B cell (primary cell): ENCODE results near the gene SH3RF1. TPM values are rescaled to one million over a fixed set of nuclear protein-coding genes. Genes with fewer than 3 reads are reported as not detected.

Experiments
- ATAC-seq: fragments of 200-7000 bp; cut with Tn5 transposase; one replicate; pipeline ENCODE4 v1.10.0; 2021; ENCODE audit warnings: low read depth, mild to moderate bottlenecking, moderate number of reproducible peaks, moderate library complexity
- CTCF ChIA-PET: fragments of 350-600 bp; sonication (Branson Sonifier 250); formaldehyde crosslinking; loops from one replicate; lab custom pipeline; 2021; ENCODE audit warnings: antibody characterized with exemption, inconsistent platforms; lab: Charles Lee
- POLR2A ChIA-PET: fragments of 350-600 bp; sonication (Branson Sonifier 250); formaldehyde crosslinking; loops from one replicate; lab custom pipeline; 2021; ENCODE audit warnings: antibody characterized with exemption; lab: Charles Lee
- DNase-seq: peaks from one replicate; pipeline ENCODE4 v3.0.0; 2013
- H2AFZ ChIP-seq: 2 replicates; pipeline ENCODE4 v1.6.1; 2012; ENCODE audit warnings: mild to moderate bottlenecking, low read depth, low read length; ENCODE audit not compliant: insufficient read depth, poor library complexity, severe bottlenecking
- H3K27ac ChIP-seq, 2 donors: 1 replicate in 1 of 2; 2 replicates in 1 of 2; pipeline ENCODE4 v1.5.1; 2012 to 2013; ENCODE audit warnings: low read length in 2 of 2, mild to moderate bottlenecking in 2 of 2, moderate library complexity in 1 of 2
- H3K27me3 ChIP-seq, 4 experiments: fragments of 200-600 bp in 1 of 4; sonication (generic) in 1 of 4; replicated peaks in 1 of 4; 1 replicate in 2 of 4; 2 replicates in 2 of 4; pipeline versions ENCODE4 v1.6.1 to v1.7.0; 2013 to 2016; ENCODE audit warnings: low read length in 3 of 4, mild to moderate bottlenecking in 2 of 4, mixed read lengths in 1 of 4, moderate library complexity in 1 of 4; ENCODE audit not compliant: insufficient read depth in 4 of 4, control insufficient read depth in 3 of 4; ENCODE audit errors: control extremely low read depth in 1 of 4
- H3K36me3 ChIP-seq, 2 experiments: replicated peaks in 1 of 2; 1 replicate in 1 of 2; 2 replicates in 1 of 2; pipeline versions ENCODE4 v1.6.1 to v1.7.1; 2013; ENCODE audit warnings: low read length in 1 of 2; ENCODE audit not compliant: insufficient read depth in 2 of 2, control insufficient read depth in 1 of 2; ENCODE audit errors: control extremely low read depth in 1 of 2, extremely low read depth in 1 of 2
- H3K4me1 ChIP-seq, 2 donors: fragments of 200-600 bp in 1 of 2; sonication (generic) in 1 of 2; 1 replicate in 1 of 2; 2 replicates in 1 of 2; pipeline versions ENCODE4 v1.5.1 to v1.6.1; 2013 to 2017; ENCODE audit warnings: low read length in 2 of 2; ENCODE audit not compliant: control insufficient read depth in 2 of 2, insufficient read depth in 2 of 2
- H3K4me2 ChIP-seq: replicated peaks from 2 replicates; pipeline ENCODE3; 2012; ENCODE audit warnings: mild to moderate bottlenecking, low read depth, low read length; ENCODE audit not compliant: poor library complexity, severe bottlenecking
- H3K4me3 ChIP-seq, 5 experiments: fragments of 200-600 bp in 1 of 5; sonication (generic) in 1 of 5; 1 replicate in 3 of 5; 2 replicates in 2 of 5; pipeline versions ENCODE4 v1.5.1 to v1.7.0; 2011 to 2016; ENCODE audit warnings: low read length in 4 of 5, mild to moderate bottlenecking in 4 of 5, low read depth in 2 of 5, control low read depth in 1 of 5, moderate library complexity in 1 of 5; ENCODE audit not compliant: insufficient read depth in 1 of 5; ENCODE audit errors: control extremely low read depth in 1 of 5, extremely low read depth in 1 of 5
- H3K79me2 ChIP-seq: fragments of 200-600 bp; sonication (generic); one replicate; pipeline ENCODE4 v1.6.0; 2016; ENCODE audit warnings: low read length; ENCODE audit not compliant: control insufficient read depth, insufficient read depth
- H3K9ac ChIP-seq: fragments of 200-600 bp; sonication (generic); 2 replicates; pipeline ENCODE4 v1.6.1; 2017; ENCODE audit warnings: mild to moderate bottlenecking, low read length, moderate library complexity
- H3K9me3 ChIP-seq, 3 donors: one replicate each; pipeline versions ENCODE4 v1.6.1 to v1.7.1; 2013; ENCODE audit warnings: low read length in 2 of 3; ENCODE audit not compliant: control insufficient read depth in 2 of 3, insufficient read depth in 1 of 3; ENCODE audit errors: control extremely low read depth in 1 of 3
- H4K20me1 ChIP-seq: 2 replicates; pipeline ENCODE4 v1.6.0; 2012; ENCODE audit warnings: mild to moderate bottlenecking, low read length; ENCODE audit not compliant: insufficient read depth, control insufficient read depth, poor library complexity, severe bottlenecking
- H3K27ac Mint-ChIP-seq: one replicate; pipeline ENCODE4 v1.8.0; 2021; ENCODE audit warnings: mixed read lengths
- H3K27me3 Mint-ChIP-seq: one replicate; pipeline ENCODE4 v1.8.0; 2021; ENCODE audit warnings: mixed read lengths
- H3K4me1 Mint-ChIP-seq: one replicate; pipeline ENCODE4 v1.8.0; 2021; ENCODE audit warnings: mixed read lengths
- H3K4me3 Mint-ChIP-seq: one replicate; pipeline ENCODE4 v1.8.0; 2021; ENCODE audit warnings: mixed read lengths
- H3K9me3 Mint-ChIP-seq: one replicate; pipeline ENCODE4 v1.8.0; 2022; ENCODE audit warnings: mixed read lengths; ENCODE audit not compliant: insufficient read depth
- CTCF ChIP-seq: fragments of 200-600 bp; IDR thresholded peaks from one replicate; pipeline ENCODE4 v1.8.0; 2022; ENCODE audit warnings: antibody characterized with exemption, mild to moderate bottlenecking
- EZH2 ChIP-seq: IDR thresholded peaks from 2 replicates; pipeline ENCODE4 v1.6.1; 2012; ENCODE audit warnings: borderline replicate concordance, low read depth, mild to moderate bottlenecking, moderate library complexity, low read length; ENCODE audit not compliant: insufficient read depth, poor library complexity, severe bottlenecking
- WGBS: methylation state at CpG from one replicate; pipeline ENCODE4 v1.1.5; 2013; ENCODE audit warnings: missing lambda C conversion rate; ENCODE audit not compliant: insufficient coverage; 5-methylcytosine and 5-hydroxymethylcytosine counted together
- intact Hi-C: fragments of 100-400 bp; cut with micrococcal nuclease; formaldehyde crosslinking; loops from one replicate; pipeline ENCODE4 v1.10.0; 2022
- polyA plus RNA-seq: library from polyadenylated mRNA; depleted of rRNA; stranded (reverse); fragments of >200 nt; gene quantifications from 2 replicates; pipeline ENCODE4 v1.2.3, GENCODE V29; 2012
- total RNA-seq, 2 donors: library from RNA; stranded (reverse); fragments of 120-200 nt in 1 of 2; gene quantifications; 1 replicate in 1 of 2; 2 replicates in 1 of 2; pipeline versions ENCODE4 v1.2.3 to v1.2.4, GENCODE V29; 2013 to 2022

Gene SH3RF1
- total and polyA plus RNA-seq, 2 donors (not counting 1 experiment from before 2014, with no cell fraction given): 2.0 to 5.4 TPM

- H3K4me1 Mint-ChIP-seq: no peaks in the 10 kb centered on the region
- ChIA-PET POLR2A (no interaction called here), CTCF (interaction anchor here (0.6 to 1.4 kb wide), 3 partner anchors 8 to 303 kb away, joined by 3 read pairs; partner anchors contain the start of gene CBR4)
- Histone ChIP-seq H3K9me3 (no peaks in the 10 kb centered on the region), H3K9ac (no peak overlapping the region), H3K4me2 (no peak overlapping the region), H2AFZ (no peak overlapping the region), H4K20me1 (no peaks in the 10 kb centered on the region), H3K36me3 (no peaks in the 10 kb centered on the region), H3K4me1 (no peaks in the 10 kb centered on the region), H3K27me3 (no peaks in the 10 kb centered on the region), H3K27ac (no peak overlapping the region), H3K79me2 (no peaks in the 10 kb centered on the region), H3K4me3 (no peak overlapping the region)
- DNase-seq: no peak
- H3K9me3 Mint-ChIP-seq: no peaks in the 10 kb centered on the region
- no peak overlapping the region for H3K4me3 Mint-ChIP-seq
- 100% methylated on average over 2 of the region's 6 CpGs for WGBS
- H3K27ac Mint-ChIP-seq: no peak overlapping the region
- no peak for ATAC-seq
- intact Hi-C loops: loop anchor here (5.0 kb wide), 1 partner anchor 301 kb away; the partner anchor contains the start of gene CBR4
- H3K27me3 Mint-ChIP-seq: peaks cover 10% of the 10 kb centered on the region
- TF ChIP-seq EZH2 (no peak), CTCF (no peak)
Observed at GRCh38 chr4:169312690-169313422, 42.1 kb upstream of the SH3RF1 start.
